ENCODE results near the gene TBC1D16.

DNA sequence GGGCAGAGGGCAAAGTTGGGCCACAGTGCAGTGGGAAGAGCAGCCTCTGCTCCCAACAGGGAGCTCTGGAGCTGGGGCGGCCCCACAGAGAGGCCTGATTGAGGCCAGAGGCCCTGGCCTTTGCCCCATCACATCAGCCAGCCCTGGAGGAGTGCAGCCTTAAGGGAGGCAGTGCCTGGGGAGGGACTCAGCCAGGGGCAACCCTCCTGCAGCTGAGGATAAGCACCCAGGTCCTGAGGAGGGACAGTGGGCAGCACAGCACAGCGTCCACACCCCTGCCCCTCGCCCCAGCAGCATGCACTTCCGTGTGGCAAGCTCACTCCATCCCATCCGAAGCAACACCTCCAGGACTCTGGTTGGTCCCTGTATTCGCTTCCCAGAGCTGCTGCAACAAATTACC lies 134.5 kb downstream of the TBC1D16 start:
- TF ChIP-seq, protein P1, sequence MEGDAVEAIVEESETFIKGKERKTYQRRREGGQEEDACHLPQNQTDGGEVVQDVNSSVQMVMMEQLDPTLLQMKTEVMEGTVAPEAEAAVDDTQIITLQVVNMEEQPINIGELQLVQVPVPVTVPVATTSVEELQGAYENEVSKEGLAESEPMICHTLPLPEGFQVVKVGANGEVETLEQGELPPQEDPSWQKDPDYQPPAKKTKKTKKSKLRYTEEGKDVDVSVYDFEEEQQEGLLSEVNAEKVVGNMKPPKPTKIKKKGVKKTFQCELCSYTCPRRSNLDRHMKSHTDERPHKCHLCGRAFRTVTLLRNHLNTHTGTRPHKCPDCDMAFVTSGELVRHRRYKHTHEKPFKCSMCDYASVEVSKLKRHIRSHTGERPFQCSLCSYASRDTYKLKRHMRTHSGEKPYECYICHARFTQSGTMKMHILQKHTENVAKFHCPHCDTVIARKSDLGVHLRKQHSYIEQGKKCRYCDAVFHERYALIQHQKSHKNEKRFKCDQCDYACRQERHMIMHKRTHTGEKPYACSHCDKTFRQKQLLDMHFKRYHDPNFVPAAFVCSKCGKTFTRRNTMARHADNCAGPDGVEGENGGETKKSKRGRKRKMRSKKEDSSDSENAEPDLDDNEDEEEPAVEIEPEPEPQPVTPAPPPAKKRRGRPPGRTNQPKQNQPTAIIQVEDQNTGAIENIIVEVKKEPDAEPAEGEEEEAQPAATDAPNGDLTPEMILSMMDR (conservative IDR thresholded peaks at IDR 0.05; ENCODE audit: low read length): no peak
- no peak for TF ChIP-seq EZH2phosphoT487 (IDR thresholded peaks at IDR 0.05; ENCODE audit: borderline replicate concordance, low read depth, low read length)

Data from OCI-LY7 (cell line).